LoVo (cell line): ENCODE data around the gene WDR76.
A peak's percentile ranks its signal among the peaks of the same experiment; 100 is the strongest.
"Not testable (repeated sequence)": the region's sequence is repeated elsewhere in the genome, so short reads cannot be mapped to it uniquely, and the experiment has no call there.

ENCODE experiments used
- DNase-seq: peaks from one replicate; pipeline ENCODE4 v3.0.0-alpha.2; 2016; ENCODE audit warnings: low spot score

Gene WDR76

GRCh38 chr15:43826508-43827341 lies at the start of gene WDR76:
TSS of gene WDR76 (plus strand) at chr15:43827002. CDS start at chr15:43827033, 31 bp downstream.
- peak; percentile 90 for DNase-seq

GRCh38 chr15:43777267-43777914 lies 49.4 kb upstream of the WDR76 start:
- DNase-seq: peak; percentile 86

GRCh38 chr15:43779016-43779415 lies 47.8 kb upstream of the WDR76 start:
- no peak for DNase-seq

GRCh38 chr15:43789409-43789808 lies 37.4 kb upstream of the WDR76 start:
- DNase-seq: no peak

GRCh38 chr15:43791993-43792760 lies 34.6 kb upstream of the WDR76 start, which contains the start of gene SERF2:
TSS of gene SERF2 (plus strand) at chr15:43792320. CDS start at chr15:43792377, 57 bp downstream.
- peak; percentile 100 for DNase-seq

GRCh38 chr15:43792761-43793476 lies 33.9 kb upstream of the WDR76 start:
- no peak for DNase-seq

GRCh38 chr15:43793647-43794046 lies 33.2 kb upstream of the WDR76 start:
- DNase-seq: no peak

GRCh38 chr15:43794269-43795037 lies 32.3 kb upstream of the WDR76 start:
- no peak for DNase-seq

- DNase-seq: no peak
Observed at GRCh38 chr15:43795197-43795596, 31.6 kb upstream of the WDR76 start.

- no peak for DNase-seq
Observed at GRCh38 chr15:43795997-43796396, 30.8 kb upstream of the WDR76 start.

- no peak for DNase-seq
Observed at GRCh38 chr15:43796566-43796965, 30.2 kb upstream of the WDR76 start.

- DNase-seq: no peak
Observed at GRCh38 chr15:43799209-43799944, 27.4 kb upstream of the WDR76 start.

GRCh38 chr15:43799945-43800285 lies 26.9 kb upstream of the WDR76 start, which contains the start of gene SERINC4:
TSS of gene SERINC4 (minus strand) at chr15:43800220. CDS start at chr15:43799986, 234 bp downstream.
- DNase-seq: no peak

GRCh38 chr15:43800286-43801141 lies 26.3 kb upstream of the WDR76 start, which contains the start of gene HYPK:
TSS of gene HYPK (plus strand) at chr15:43800599. CDS start at chr15:43800623, 24 bp downstream.
- peak; percentile 88 for DNase-seq

GRCh38 chr15:43802676-43803075 lies 24.1 kb upstream of the WDR76 start:
- not testable (repeated sequence) for DNase-seq

- DNase-seq: no peak
Observed at GRCh38 chr15:43808435-43808950, 18.3 kb upstream of the WDR76 start.

GRCh38 chr15:43808960-43809678 lies 17.7 kb upstream of the WDR76 start:
- DNase-seq: no peak

- not testable (repeated sequence) for DNase-seq
Observed at GRCh38 chr15:43815064-43815463, 11.7 kb upstream of the WDR76 start.
